HS-5 (cell line): ENCODE data around the gene ATP6V1B1.
"Not testable (repeated sequence)": the region's sequence is repeated elsewhere in the genome, so short reads cannot be mapped to it uniquely, and the experiment has no call there.

Experiments used
- DNase-seq: peaks from one replicate; pipeline ENCODE4 v3.0.0-alpha.2; 2012; ENCODE audit warnings: low read depth

ATP6V1B1 gene

GRCh38 chr2:70991142-70991541 is 55.4 kb downstream of the ATP6V1B1 start:
- no peak for DNase-seq

GRCh38 chr2:70991742-70992141 is 56.0 kb downstream of the ATP6V1B1 start:
- DNase-seq = no peak

GRCh38 chr2:70992945-70993853 is 57.5 kb downstream of the ATP6V1B1 start:
- no peak for DNase-seq

- no peak for DNase-seq
These were observed 58.5 kb downstream of the ATP6V1B1 start for GRCh38 chr2:70994009-70994698.

GRCh38 chr2:70994699-70995425 is 59.2 kb downstream of the ATP6V1B1 start, which contains the start of gene TEX261:
TEX261 (minus strand) TSS chr2:70994873; CDS start chr2:70994757, 116 bp downstream.
- no peak for DNase-seq

- DNase-seq = no peak
These were observed 59.7 kb downstream of the ATP6V1B1 start for GRCh38 chr2:70995426-70995729.

GRCh38 chr2:70998885-70999284 is 63.2 kb downstream of the ATP6V1B1 start:
- not testable (repeated sequence) for DNase-seq

- no peak for DNase-seq
These were observed 63.7 kb downstream of the ATP6V1B1 start for GRCh38 chr2:70999362-70999761.

GRCh38 chr2:70999931-71000330 is 64.2 kb downstream of the ATP6V1B1 start:
- DNase-seq = not testable (repeated sequence)

GRCh38 chr2:71000780-71001591 is 65.3 kb downstream of the ATP6V1B1 start:
- no peak for DNase-seq

GRCh38 chr2:71001592-71001927 is 65.9 kb downstream of the ATP6V1B1 start:
- DNase-seq = no peak

- DNase-seq = no peak
These were observed 66.4 kb downstream of the ATP6V1B1 start for GRCh38 chr2:71001981-71002570.

- DNase-seq = no peak
These were observed 67.7 kb downstream of the ATP6V1B1 start for GRCh38 chr2:71003396-71003795.

- DNase-seq = no peak
These were observed 68.5 kb downstream of the ATP6V1B1 start for GRCh38 chr2:71003966-71004755.

GRCh38 chr2:71004857-71005256 is 69.2 kb downstream of the ATP6V1B1 start:
- no peak for DNase-seq

GRCh38 chr2:71005271-71006202 is 69.8 kb downstream of the ATP6V1B1 start:
- no peak for DNase-seq

GRCh38 chr2:71006323-71006722 is 70.6 kb downstream of the ATP6V1B1 start:
- DNase-seq = no peak

- DNase-seq = no peak
These were observed 71.5 kb downstream of the ATP6V1B1 start for GRCh38 chr2:71006955-71007799.

- no peak for DNase-seq
These were observed 72.6 kb downstream of the ATP6V1B1 start for GRCh38 chr2:71008342-71008741.
